Duodenal mucosa (tissue), 2 donors: ENCODE results near the gene GALNT12.

ENCODE experiments used
- H3K27ac ChIP-seq: one replicate; pipeline ENCODE4 v1.7.0; 2013; ENCODE audit warnings: low read depth, low read length
- H3K27me3 ChIP-seq, 2 donors: one replicate each; pipeline ENCODE4 v1.7.0; 2013; ENCODE audit warnings: low read length in 2 of 2, control low read depth in 1 of 2; ENCODE audit not compliant: insufficient read depth in 2 of 2, control insufficient read depth in 1 of 2
- H3K36me3 ChIP-seq, 2 donors: one replicate each; pipeline ENCODE4 v1.7.0; 2013; ENCODE audit warnings: low read length in 2 of 2, control low read depth in 1 of 2; ENCODE audit not compliant: insufficient read depth in 2 of 2, control insufficient read depth in 1 of 2
- H3K4me1 ChIP-seq, 2 donors: one replicate each; pipeline ENCODE4 v1.7.0; 2013; ENCODE audit warnings: low read length in 2 of 2, control low read depth in 1 of 2; ENCODE audit not compliant: insufficient read depth in 2 of 2, control insufficient read depth in 1 of 2
- H3K4me3 ChIP-seq, 2 donors: one replicate each; pipeline ENCODE4 v1.7.0; 2013; ENCODE audit warnings: low read length in 2 of 2, low read depth in 1 of 2
- H3K9ac ChIP-seq, 2 donors: one replicate each; pipeline ENCODE4 v1.7.0; 2013; ENCODE audit warnings: low read length in 2 of 2, low read depth in 1 of 2
- H3K9me3 ChIP-seq, 2 donors: one replicate each; pipeline ENCODE4 v1.7.0; 2013; ENCODE audit warnings: low read length in 2 of 2, control low read depth in 1 of 2; ENCODE audit not compliant: control insufficient read depth in 1 of 2

Gene GALNT12

GRCh38 chr9:98830554-98830953 lies 23.1 kb downstream of the GALNT12 start:
- Histone ChIP-seq H3K36me3 (peaks cover 18 to 46% of the 10 kb centered on the region in 2 donors), H3K27me3 (no peaks in the 10 kb centered on the region), H3K4me1 (no peaks in the 10 kb centered on the region), H3K9ac (no peak overlapping the region), H3K4me3 (no peak overlapping the region), H3K27ac (no peak overlapping the region), H3K9me3 (no peaks in the 10 kb centered on the region)

GRCh38 chr9:98831696-98832095 lies 24.2 kb downstream of the GALNT12 start:
- Histone ChIP-seq H3K9ac (no peak overlapping the region), H3K4me3 (no peak overlapping the region), H3K4me1 (no peaks in the 10 kb centered on the region), H3K27ac (no peak overlapping the region), H3K27me3 (no peaks in the 10 kb centered on the region), H3K9me3 (no peaks in the 10 kb centered on the region), H3K36me3 (peaks cover 15 to 51% of the 10 kb centered on the region in 2 donors)

GRCh38 chr9:98832768-98833089 lies 25.3 kb downstream of the GALNT12 start:
- H3K36me3 ChIP-seq: peaks cover 16 to 51% of the 10 kb centered on the region in 2 donors
- no peak overlapping the region for H3K9ac ChIP-seq
- H3K9me3 ChIP-seq: no peaks in the 10 kb centered on the region
- no peaks in the 10 kb centered on the region for H3K4me1 ChIP-seq
- no peak overlapping the region for H3K4me3 ChIP-seq
- H3K27ac ChIP-seq: no peak overlapping the region
- H3K27me3 ChIP-seq: no peaks in the 10 kb centered on the region

- H3K4me1 ChIP-seq: no peaks in the 10 kb centered on the region
- H3K27ac ChIP-seq: no peak overlapping the region
- H3K36me3 ChIP-seq: peaks cover 10 to 51% of the 10 kb centered on the region in 2 donors
- H3K9me3 ChIP-seq: no peaks in the 10 kb centered on the region
- H3K27me3 ChIP-seq: no peaks in the 10 kb centered on the region
- H3K9ac ChIP-seq: no peak overlapping the region
- H3K4me3 ChIP-seq: no peak overlapping the region
These were observed 25.9 kb downstream of the GALNT12 start for GRCh38 chr9:98833090-98833956.

GRCh38 chr9:98834386-98834785 lies 26.9 kb downstream of the GALNT12 start:
- H3K4me3 ChIP-seq: no peak overlapping the region
- H3K9me3 ChIP-seq: no peaks in the 10 kb centered on the region
- H3K36me3 ChIP-seq: peaks cover 13 to 56% of the 10 kb centered on the region in 2 donors
- H3K4me1 ChIP-seq: no peaks in the 10 kb centered on the region
- no peaks in the 10 kb centered on the region for H3K27me3 ChIP-seq
- no peak overlapping the region for H3K27ac ChIP-seq
- H3K9ac ChIP-seq: no peak overlapping the region

GRCh38 chr9:98836206-98836605 lies 28.7 kb downstream of the GALNT12 start:
- Histone ChIP-seq H3K36me3 (peaks cover 21 to 59% of the 10 kb centered on the region in 2 donors), H3K9ac (no peak overlapping the region), H3K4me1 (no peaks in the 10 kb centered on the region), H3K27me3 (no peaks in the 10 kb centered on the region), H3K4me3 (no peak overlapping the region), H3K27ac (no peak overlapping the region), H3K9me3 (no peaks in the 10 kb centered on the region)

GRCh38 chr9:98837516-98837915 lies 30.0 kb downstream of the GALNT12 start:
- no peak overlapping the region for H3K27ac ChIP-seq
- peaks cover 16 to 55% of the 10 kb centered on the region in 2 donors for H3K36me3 ChIP-seq
- H3K4me3 ChIP-seq: no peak overlapping the region
- H3K4me1 ChIP-seq: no peaks in the 10 kb centered on the region
- H3K27me3 ChIP-seq: no peaks in the 10 kb centered on the region
- no peak overlapping the region for H3K9ac ChIP-seq
- H3K9me3 ChIP-seq: no peaks in the 10 kb centered on the region

GRCh38 chr9:98838155-98838867 lies 30.8 kb downstream of the GALNT12 start:
- H3K4me1 ChIP-seq: no peaks in the 10 kb centered on the region
- H3K36me3 ChIP-seq: peaks cover 16 to 55% of the 10 kb centered on the region in 2 donors
- no peak overlapping the region for H3K9ac ChIP-seq
- H3K27ac ChIP-seq: no peak overlapping the region
- H3K4me3 ChIP-seq: no peak overlapping the region
- H3K27me3 ChIP-seq: no peaks in the 10 kb centered on the region
- no peaks in the 10 kb centered on the region for H3K9me3 ChIP-seq

GRCh38 chr9:98838868-98839565 lies 31.5 kb downstream of the GALNT12 start:
- Histone ChIP-seq H3K27me3 (no peaks in the 10 kb centered on the region), H3K9me3 (no peaks in the 10 kb centered on the region), H3K4me3 (no peak overlapping the region), H3K4me1 (no peaks in the 10 kb centered on the region), H3K36me3 (peaks cover 16 to 53% of the 10 kb centered on the region in 2 donors), H3K27ac (no peak overlapping the region), H3K9ac (no peak overlapping the region)

- Histone ChIP-seq H3K9me3 (no peaks in the 10 kb centered on the region), H3K4me3 (no peak overlapping the region), H3K27me3 (no peaks in the 10 kb centered on the region), H3K27ac (no peak overlapping the region), H3K36me3 (peaks cover 16 to 57% of the 10 kb centered on the region in 2 donors), H3K9ac (no peak overlapping the region), H3K4me1 (no peaks in the 10 kb centered on the region)
These were observed 32.3 kb downstream of the GALNT12 start for GRCh38 chr9:98839724-98840123.
